Hepatocyte (in vitro differentiated cells): ENCODE measurements around the gene PPP1R3G. TPM values are rescaled to one million over a fixed set of nuclear protein-coding genes. Genes with fewer than 3 reads are reported as not detected.

Experiments
- DNase-seq: peaks from one replicate; pipeline ENCODE4 v3.0.0-alpha.2; 2016; ENCODE audit warnings: low spot score
- H2AFZ ChIP-seq: fragments of 200-600 bp; sonication (generic); 2 replicates; pipeline ENCODE4 v1.6.0; 2016; ENCODE audit warnings: antibody characterized with exemption, mild to moderate bottlenecking
- H3K27ac ChIP-seq: fragments of 200-600 bp; sonication (generic); 2 replicates; pipeline ENCODE4 v1.5.1; 2016; ENCODE audit warnings: mild to moderate bottlenecking
- H3K27me3 ChIP-seq: fragments of 200-600 bp; sonication (generic); 2 replicates; pipeline ENCODE4 v1.6.1; 2016
- H3K36me3 ChIP-seq: fragments of 200-600 bp; sonication (generic); replicated peaks from 2 replicates; pipeline ENCODE4 v1.5.1; 2016; ENCODE audit warnings: low read depth; ENCODE audit not compliant: insufficient read depth
- H3K4me1 ChIP-seq: fragments of 200-600 bp; sonication (generic); 2 replicates; pipeline ENCODE4 v1.5.1; 2016; ENCODE audit warnings: mild to moderate bottlenecking, moderate library complexity; ENCODE audit not compliant: insufficient read depth
- H3K4me2 ChIP-seq: fragments of 200-600 bp; sonication (generic); 2 replicates; pipeline ENCODE4 v1.6.0; 2016
- H3K4me3 ChIP-seq: fragments of 200-600 bp; sonication (generic); 2 replicates; pipeline ENCODE4 v1.5.1; 2016; ENCODE audit warnings: mild to moderate bottlenecking
- H3K79me2 ChIP-seq: fragments of 200-600 bp; sonication (generic); 2 replicates; pipeline ENCODE4 v1.6.0; 2017; ENCODE audit warnings: mild to moderate bottlenecking
- H3K9me2 ChIP-seq: fragments of 200-600 bp; sonication (generic); replicated peaks from 2 replicates; pipeline ENCODE4 v1.6.0; 2017; ENCODE audit warnings: mild to moderate bottlenecking; ENCODE audit not compliant: insufficient read depth
- H3K9me3 ChIP-seq: fragments of 200-600 bp; sonication (generic); 2 replicates; pipeline ENCODE4 v1.5.1; 2016; ENCODE audit warnings: low read depth, mild to moderate bottlenecking
- H4K20me1 ChIP-seq: fragments of 200-600 bp; sonication (generic); 2 replicates; pipeline ENCODE4 v1.6.0; 2016; ENCODE audit warnings: mild to moderate bottlenecking; ENCODE audit not compliant: insufficient read depth, poor library complexity, severe bottlenecking
- EZH2 ChIP-seq: fragments of 200-600 bp; sonication (generic); IDR thresholded peaks from 2 replicates; pipeline ENCODE4 v1.6.1; 2016; ENCODE audit warnings: antibody characterized with exemption, mild to moderate bottlenecking, borderline replicate concordance
- EZH2phosphoT487 ChIP-seq: fragments of 200-600 bp; sonication (generic); IDR thresholded peaks from one replicate; pipeline ENCODE4 v1.6.1; 2018; ENCODE audit warnings: antibody characterized with exemption, mild to moderate bottlenecking, low read depth, moderate library complexity; ENCODE audit not compliant: unreplicated experiment, severe bottlenecking
- WGBS: methylation state at CpG from one replicate; pipeline ENCODE4 v1.1.6; 2016; ENCODE audit warnings: low lambda C conversion rate; ENCODE audit errors: missing lambda C conversion rate; 5-methylcytosine and 5-hydroxymethylcytosine counted together
- polyA plus RNA-seq: library from polyadenylated mRNA; unstranded; fragments of >200 nt; fragmentation: Nextera tagmentation; extraction: Ambion mirVana; gene quantifications from 2 replicates; pipeline ENCODE4 v1.2.1, GENCODE V29; 2016
- total RNA-seq: library from RNA; depleted of rRNA; stranded (reverse); fragments of >200 nt; gene quantifications from 2 replicates; pipeline ENCODE4 v1.2.3, GENCODE V29; 2014
- TF ChIP-seq, protein P1 (sequence below): fragments of 200-600 bp; sonication (generic); IDR thresholded peaks from 2 replicates; pipeline ENCODE4 v1.5.1; 2016; ENCODE audit warnings: antibody characterized with exemption, mild to moderate bottlenecking; ENCODE audit not compliant: poor library complexity

Gene PPP1R3G
- total and polyA plus RNA-seq, 2 experiments from 2014 or later: 0.47 to 0.82 TPM

DNA sequence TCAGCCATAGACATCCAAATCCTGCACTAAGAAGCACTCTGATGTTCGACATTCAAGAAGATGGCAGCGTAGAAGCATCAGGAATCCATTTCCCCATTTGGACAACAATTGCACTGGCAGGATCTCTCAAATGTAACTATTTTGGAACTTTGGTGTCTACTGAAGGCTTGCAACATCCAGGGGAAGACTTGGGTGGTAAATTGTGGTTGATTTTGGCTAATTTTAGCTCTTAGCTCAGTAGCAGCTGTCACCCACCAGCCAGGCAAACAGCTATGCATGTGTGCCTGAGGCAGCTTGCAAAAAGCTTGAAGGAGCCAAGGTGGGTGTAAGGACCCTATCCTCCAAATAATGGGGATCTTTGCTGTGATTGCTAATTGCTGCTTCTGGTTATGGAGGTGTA lies 35.1 kb upstream of the PPP1R3G start:
- Histone ChIP-seq H3K27ac (no peak overlapping the region), H3K9me3 (peaks cover 10% of the 10 kb centered on the region), H3K4me2 (no peak overlapping the region), H3K4me3 (no peak overlapping the region), H3K79me2 (no peaks in the 10 kb centered on the region), H3K27me3 (no peaks in the 10 kb centered on the region), H2AFZ (no peak overlapping the region), H3K4me1 (peaks cover 18% of the 10 kb centered on the region), H4K20me1 (no peaks in the 10 kb centered on the region), H3K9me2 (no peaks in the 10 kb centered on the region), H3K36me3 (no peaks in the 10 kb centered on the region)
- no peak for DNase-seq
- TF ChIP-seq EZH2: no peak
- no peak for TF ChIP-seq EZH2phosphoT487
- TF ChIP-seq, protein P1, sequence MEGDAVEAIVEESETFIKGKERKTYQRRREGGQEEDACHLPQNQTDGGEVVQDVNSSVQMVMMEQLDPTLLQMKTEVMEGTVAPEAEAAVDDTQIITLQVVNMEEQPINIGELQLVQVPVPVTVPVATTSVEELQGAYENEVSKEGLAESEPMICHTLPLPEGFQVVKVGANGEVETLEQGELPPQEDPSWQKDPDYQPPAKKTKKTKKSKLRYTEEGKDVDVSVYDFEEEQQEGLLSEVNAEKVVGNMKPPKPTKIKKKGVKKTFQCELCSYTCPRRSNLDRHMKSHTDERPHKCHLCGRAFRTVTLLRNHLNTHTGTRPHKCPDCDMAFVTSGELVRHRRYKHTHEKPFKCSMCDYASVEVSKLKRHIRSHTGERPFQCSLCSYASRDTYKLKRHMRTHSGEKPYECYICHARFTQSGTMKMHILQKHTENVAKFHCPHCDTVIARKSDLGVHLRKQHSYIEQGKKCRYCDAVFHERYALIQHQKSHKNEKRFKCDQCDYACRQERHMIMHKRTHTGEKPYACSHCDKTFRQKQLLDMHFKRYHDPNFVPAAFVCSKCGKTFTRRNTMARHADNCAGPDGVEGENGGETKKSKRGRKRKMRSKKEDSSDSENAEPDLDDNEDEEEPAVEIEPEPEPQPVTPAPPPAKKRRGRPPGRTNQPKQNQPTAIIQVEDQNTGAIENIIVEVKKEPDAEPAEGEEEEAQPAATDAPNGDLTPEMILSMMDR: no peak
- 95% methylated on average over 2 of the region's 2 CpGs for WGBS

DNA sequence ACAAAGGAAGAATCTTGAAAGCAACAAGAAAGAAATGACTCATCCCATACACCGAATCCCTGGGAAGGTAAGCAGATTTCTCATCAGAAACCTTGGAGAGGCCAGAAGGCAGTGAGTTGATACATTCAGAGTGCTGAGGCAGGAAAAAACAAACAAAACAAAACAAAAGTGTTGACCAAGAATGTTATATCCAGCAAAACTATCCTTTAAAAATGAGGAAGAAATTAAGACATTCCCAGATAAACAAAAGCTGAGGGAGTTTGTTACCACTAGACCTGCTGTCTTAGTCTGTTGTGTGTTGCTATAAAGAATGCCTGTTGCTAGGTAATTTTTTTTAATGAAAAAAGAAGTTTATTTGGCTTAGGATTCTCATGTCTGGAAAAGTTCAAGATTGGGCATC lies 33.7 kb upstream of the PPP1R3G start:
- Histone ChIP-seq H3K27ac (no peak overlapping the region), H3K4me1 (peaks cover 18% of the 10 kb centered on the region), H4K20me1 (no peaks in the 10 kb centered on the region), H3K4me3 (no peak overlapping the region), H3K79me2 (no peaks in the 10 kb centered on the region), H3K9me3 (peaks cover 10% of the 10 kb centered on the region), H2AFZ (no peak overlapping the region), H3K27me3 (no peaks in the 10 kb centered on the region), H3K9me2 (no peaks in the 10 kb centered on the region), H3K4me2 (no peak overlapping the region), H3K36me3 (no peaks in the 10 kb centered on the region)
- no peak for DNase-seq
- WGBS: 86% methylated on average over 1 of the region's 1 CpG
- TF ChIP-seq EZH2phosphoT487: no peak
- TF ChIP-seq, protein P1: no peak
- no peak for TF ChIP-seq EZH2

DNA sequence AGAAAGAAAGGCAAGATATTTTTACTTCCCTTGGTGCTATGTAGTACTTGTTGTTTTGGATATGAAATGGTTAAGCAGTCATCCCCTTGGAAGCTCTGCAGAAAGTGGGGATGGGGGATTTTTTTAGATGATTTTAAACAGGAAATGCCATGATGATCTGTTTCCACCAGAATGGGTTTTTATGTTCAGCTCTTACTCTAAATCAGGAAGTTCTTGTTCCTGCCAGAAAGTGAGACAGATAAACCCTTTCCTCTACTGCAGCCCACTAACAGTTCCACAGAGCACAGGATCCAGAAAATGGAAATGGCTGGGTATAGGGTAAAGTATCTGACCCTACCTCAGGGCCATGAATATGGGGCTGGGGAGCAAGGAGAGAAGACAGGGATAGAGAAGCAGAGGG lies 32.1 kb upstream of the PPP1R3G start:
- no peaks in the 10 kb centered on the region for H3K36me3 ChIP-seq
- no peak overlapping the region for H3K27ac ChIP-seq
- no peak overlapping the region for H3K4me3 ChIP-seq
- no peaks in the 10 kb centered on the region for H3K9me2 ChIP-seq
- no peak overlapping the region for H3K4me2 ChIP-seq
- H2AFZ ChIP-seq: no peak overlapping the region
- H4K20me1 ChIP-seq: no peaks in the 10 kb centered on the region
- H3K4me1 ChIP-seq: peaks cover 18% of the 10 kb centered on the region
- TF ChIP-seq EZH2phosphoT487: no peak
- TF ChIP-seq EZH2: no peak
- TF ChIP-seq, protein P1: no peak
- DNase-seq: no peak
- H3K27me3 ChIP-seq: no peaks in the 10 kb centered on the region
- peaks cover 10% of the 10 kb centered on the region for H3K9me3 ChIP-seq
- H3K79me2 ChIP-seq: no peaks in the 10 kb centered on the region

DNA sequence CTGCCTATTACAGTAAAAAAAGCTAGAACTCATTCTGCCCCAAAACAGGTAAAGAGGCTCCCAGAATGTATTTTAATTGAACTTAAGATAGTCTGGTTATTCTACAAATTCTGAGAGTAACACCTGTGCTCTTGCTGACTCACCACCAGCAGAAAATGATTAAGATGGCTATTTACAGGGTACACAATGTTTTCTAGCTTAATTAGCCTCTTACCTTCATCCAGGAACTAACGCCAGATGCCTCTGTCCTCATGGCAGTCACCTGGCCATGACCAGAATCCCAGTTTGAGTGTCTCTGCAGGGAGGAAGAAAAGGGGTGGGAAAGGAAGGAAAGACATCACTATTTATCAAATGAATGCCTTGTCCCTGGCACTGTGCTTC lies 31.3 kb upstream of the PPP1R3G start:
- no peak for DNase-seq
- Histone ChIP-seq H3K79me2 (no peaks in the 10 kb centered on the region), H3K9me3 (peaks cover 10% of the 10 kb centered on the region), H3K4me2 (peak overlapping the region; percentile 48), H3K27me3 (no peaks in the 10 kb centered on the region), H2AFZ (no peak overlapping the region), H3K36me3 (no peaks in the 10 kb centered on the region), H3K4me3 (no peak overlapping the region), H3K9me2 (no peaks in the 10 kb centered on the region), H4K20me1 (no peaks in the 10 kb centered on the region), H3K27ac (peak overlapping the region; percentile 23), H3K4me1 (peaks cover 18% of the 10 kb centered on the region)
- 56% methylated on average over 1 of the region's 1 CpG for WGBS
- TF ChIP-seq EZH2phosphoT487: no peak
- TF ChIP-seq, protein P1: no peak
- no peak for TF ChIP-seq EZH2
